A673 (cell line): ENCODE results near the gene NTRK3. TPM values are rescaled to one million over a fixed set of nuclear protein-coding genes. Genes with fewer than 3 reads are reported as not detected.

Experiments
- BruUV-seq: library from RNA; stranded (reverse); fragments of 400-500 nt; replicated peaks from 2 replicates; lab custom pipeline; 2021; lab: Mats Ljungman, UMichigan
- CTCF ChIA-PET: fragments of 300-600 bp; sonication (Branson Sonifier 250); formaldehyde crosslinking; loops from one replicate; lab custom pipeline; 2022; ENCODE audit warnings: antibody characterized with exemption; lab: Charles Lee
- POLR2A ChIA-PET: fragments of 300-600 bp; sonication (Branson Sonifier 250); formaldehyde crosslinking; loops from one replicate; lab custom pipeline; 2022; ENCODE audit warnings: antibody characterized with exemption; ENCODE audit not compliant: low non-redundant PET; lab: Charles Lee
- DNase-seq: peaks from one replicate; pipeline ENCODE4 v3.0.0-alpha.2; 2015; ENCODE audit warnings: low spot score
- H3K27ac ChIP-seq: fragments of 200-600 bp; sonication (generic); 2 replicates; pipeline ENCODE4 v1.5.1; 2016; ENCODE audit warnings: mixed run types, low read depth, mild to moderate bottlenecking, mixed read lengths, antibody characterized with exemption, low read length; ENCODE audit not compliant: poor library complexity, severe bottlenecking
- H3K27me3 ChIP-seq: fragments of 200-600 bp; sonication (generic); replicated peaks from 2 replicates; pipeline ENCODE4 v1.6.1; 2017; ENCODE audit warnings: mixed run types, low read depth, mild to moderate bottlenecking, mixed read lengths, antibody characterized with exemption, low read length; ENCODE audit not compliant: insufficient read depth, poor library complexity
- H3K36me3 ChIP-seq: fragments of 200-600 bp; sonication (generic); 2 replicates; pipeline ENCODE4 v1.6.1; 2016; ENCODE audit warnings: mixed run types, mild to moderate bottlenecking, mixed read lengths, antibody characterized with exemption, low read length; ENCODE audit not compliant: insufficient read depth, poor library complexity, severe bottlenecking
- H3K4me1 ChIP-seq: fragments of 200-600 bp; sonication (generic); 2 replicates; pipeline ENCODE4 v1.6.1; 2017; ENCODE audit warnings: mixed run types, mild to moderate bottlenecking, mixed read lengths, antibody characterized with exemption, low read length; ENCODE audit not compliant: insufficient read depth, poor library complexity, severe bottlenecking
- H3K4me3 ChIP-seq: fragments of 200-600 bp; sonication (generic); 2 replicates; pipeline ENCODE4 v1.5.1; 2016; ENCODE audit warnings: low read depth, mixed run types, mild to moderate bottlenecking, mixed read lengths, low read length; ENCODE audit not compliant: poor library complexity, severe bottlenecking
- H3K9me3 ChIP-seq: fragments of 200-600 bp; sonication (generic); 2 replicates; pipeline ENCODE4 v1.6.1; 2016; ENCODE audit warnings: mixed run types, low read depth, mild to moderate bottlenecking, mixed read lengths, antibody characterized with exemption, low read length; ENCODE audit not compliant: poor library complexity, severe bottlenecking
- CTCF ChIP-seq: fragments of 300-800, 200-600 bp; sonication (generic); conservative IDR thresholded peaks from 2 replicates; pipeline ENCODE4 v1.5.1; 2017; ENCODE audit warnings: low read depth, mild to moderate bottlenecking, antibody characterized with exemption, low read length, moderate library complexity, mixed read lengths
- EZH2 ChIP-seq: fragments of 200-600 bp; sonication (generic); IDR thresholded peaks from 2 replicates; pipeline ENCODE4 v1.6.1; 2017; ENCODE audit warnings: borderline replicate concordance, low read depth, mild to moderate bottlenecking, mixed read lengths, antibody characterized with exemption, low read length; ENCODE audit not compliant: poor library complexity, severe bottlenecking
- intact Hi-C: fragments of 100-400 bp; cut with micrococcal nuclease; formaldehyde crosslinking; loops from one replicate; pipeline ENCODE4 v1.10.0; 2022; ENCODE audit not compliant: unreplicated experiment
- total RNA-seq: library from RNA; stranded (reverse); gene quantifications from 2 replicates; pipeline ENCODE4 v1.2.3, GENCODE V29; 2021

NTRK3 gene
- total RNA-seq, 1 experiment from 2014 or later: not detected

- H3K27ac ChIP-seq: no peak overlapping the region
- CTCF ChIA-PET: no interaction called here
- BruUV-seq: no TSS peak
- TF ChIP-seq EZH2 (no peak), CTCF (no peak)
- intact Hi-C loops: no loop called here
- DNase-seq: no peak
- no peaks in the 10 kb centered on the region for H3K36me3 ChIP-seq
- no peaks in the 10 kb centered on the region for H3K9me3 ChIP-seq
- POLR2A ChIA-PET: no interaction called here
- no peak overlapping the region for H3K4me3 ChIP-seq
- peaks cover 4% of the 10 kb centered on the region for H3K27me3 ChIP-seq
- no peaks in the 10 kb centered on the region for H3K4me1 ChIP-seq
Measured at GRCh38 chr15:88178631-88179030, 77.9 kb downstream of the NTRK3 start.

GRCh38 chr15:88177451-88177850 lies 79.1 kb downstream of the NTRK3 start:
- no peak overlapping the region for H3K4me3 ChIP-seq
- intact Hi-C loops: no loop called here
- H3K27me3 ChIP-seq: peaks cover 4% of the 10 kb centered on the region
- DNase-seq: no peak
- ChIA-PET CTCF (no interaction called here), POLR2A (no interaction called here)
- H3K36me3 ChIP-seq: no peaks in the 10 kb centered on the region
- no peak for TF ChIP-seq EZH2
- no peak for TF ChIP-seq CTCF
- no peaks in the 10 kb centered on the region for H3K4me1 ChIP-seq
- no peaks in the 10 kb centered on the region for H3K9me3 ChIP-seq
- no peak overlapping the region for H3K27ac ChIP-seq
- BruUV-seq: no TSS peak

GRCh38 chr15:88174571-88174970 lies 82.0 kb downstream of the NTRK3 start:
- Histone ChIP-seq H3K4me1 (no peaks in the 10 kb centered on the region), H3K36me3 (no peaks in the 10 kb centered on the region), H3K27ac (no peak overlapping the region), H3K4me3 (no peak overlapping the region), H3K27me3 (peaks cover 4% of the 10 kb centered on the region), H3K9me3 (no peaks in the 10 kb centered on the region)
- TF ChIP-seq EZH2: no peak
- TF ChIP-seq CTCF: no peak
- ChIA-PET CTCF (no interaction called here), POLR2A (no interaction called here)
- intact Hi-C loops: no loop called here
- BruUV-seq: no TSS peak
- DNase-seq: no peak
